Bone marrow (tissue), 2 donors: ENCODE data around the gene NR6A1.

Experiments
- DNase-seq, 2 donors: peaks; one replicate each; lab custom pipeline; 2025; lab: John Stamatoyannopoulos, UW

The NR6A1 gene

DNA sequence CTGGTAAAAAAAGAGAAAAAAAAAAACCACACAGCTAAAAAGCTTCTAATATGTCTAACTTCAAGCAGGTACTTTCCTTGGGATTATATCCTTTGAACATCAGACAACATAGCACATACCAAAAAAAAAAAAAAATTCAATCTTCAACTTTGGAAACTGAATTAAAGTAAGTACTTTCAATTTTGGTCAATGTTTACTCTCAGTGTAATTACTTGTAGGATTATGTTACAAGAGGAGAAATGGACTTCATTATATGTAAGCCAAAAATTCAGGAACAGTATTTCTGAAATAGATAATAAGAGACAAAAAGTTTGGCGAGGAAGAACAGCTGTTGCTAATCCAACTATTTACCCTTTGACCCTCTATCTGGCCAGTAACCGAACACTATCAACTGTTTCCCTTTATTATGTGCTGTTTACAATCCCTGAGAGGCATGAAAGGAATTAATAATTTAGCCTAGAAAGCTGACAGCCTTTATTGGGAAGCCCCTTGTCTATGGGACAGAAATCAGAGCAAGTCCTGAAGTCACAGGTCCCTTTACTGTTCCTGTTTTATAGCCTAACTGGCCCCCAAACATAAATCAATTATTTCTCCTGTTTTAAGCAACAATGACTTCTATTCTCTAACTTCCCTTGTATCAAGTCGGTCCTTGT lies 46.6 kb downstream of the NR6A1 start:
- no peak for DNase-seq

DNA sequence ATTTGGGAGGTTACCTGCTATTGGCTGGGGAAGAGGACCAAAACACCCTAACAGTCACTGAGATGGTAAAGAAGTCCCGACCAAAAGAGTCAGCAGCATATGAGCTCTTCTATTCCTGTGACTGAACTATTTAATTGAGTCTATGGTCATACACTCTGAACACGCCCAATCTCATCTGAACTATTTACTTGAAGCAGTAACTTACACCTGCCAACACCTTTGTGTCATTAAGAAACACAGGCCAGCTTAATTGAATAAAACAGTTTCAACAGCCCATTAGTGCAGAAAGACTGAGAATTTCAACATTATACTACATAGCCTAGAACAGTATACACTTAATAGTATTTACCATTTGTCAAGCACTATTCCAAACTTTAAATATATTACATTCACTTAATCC lies 47.8 kb downstream of the NR6A1 start:
- DNase-seq = no peak

DNA sequence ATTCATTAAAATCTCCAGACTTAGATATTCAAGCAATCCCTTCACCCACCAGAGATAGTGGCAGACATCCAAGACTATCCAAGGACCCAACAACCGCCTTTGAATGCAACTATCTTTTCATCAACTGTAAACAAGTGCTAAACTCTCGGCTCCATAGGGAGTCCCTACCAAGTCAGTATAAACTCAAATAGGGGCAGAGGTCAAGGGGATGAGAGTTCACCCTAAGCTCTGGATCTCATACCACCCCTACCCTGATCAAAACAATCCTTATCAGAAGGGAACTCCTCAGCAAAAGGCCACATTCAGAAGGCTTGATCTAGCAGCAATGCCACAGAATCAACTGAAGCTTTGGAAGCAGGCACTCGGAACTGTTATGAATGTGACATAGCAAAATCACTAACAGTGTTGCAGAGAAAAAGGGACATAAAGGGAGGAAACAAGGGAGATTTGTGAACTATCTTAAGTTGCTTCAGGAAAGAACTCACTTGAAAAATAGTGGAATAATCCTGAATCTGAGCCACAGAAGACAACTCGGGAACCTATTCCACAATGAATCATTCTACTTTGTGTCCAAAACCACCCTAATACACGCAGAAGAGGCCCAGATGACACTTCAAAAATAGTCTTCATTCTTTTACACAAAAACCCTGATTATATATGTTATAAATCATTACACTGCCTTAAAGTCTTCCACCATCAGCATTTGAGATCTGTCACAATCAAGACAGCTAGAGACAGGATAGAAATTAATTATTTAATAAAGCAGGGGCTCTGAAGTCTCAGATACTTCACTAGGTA lies 49.8 kb downstream of the NR6A1 start:
- DNase-seq = no peak

DNA sequence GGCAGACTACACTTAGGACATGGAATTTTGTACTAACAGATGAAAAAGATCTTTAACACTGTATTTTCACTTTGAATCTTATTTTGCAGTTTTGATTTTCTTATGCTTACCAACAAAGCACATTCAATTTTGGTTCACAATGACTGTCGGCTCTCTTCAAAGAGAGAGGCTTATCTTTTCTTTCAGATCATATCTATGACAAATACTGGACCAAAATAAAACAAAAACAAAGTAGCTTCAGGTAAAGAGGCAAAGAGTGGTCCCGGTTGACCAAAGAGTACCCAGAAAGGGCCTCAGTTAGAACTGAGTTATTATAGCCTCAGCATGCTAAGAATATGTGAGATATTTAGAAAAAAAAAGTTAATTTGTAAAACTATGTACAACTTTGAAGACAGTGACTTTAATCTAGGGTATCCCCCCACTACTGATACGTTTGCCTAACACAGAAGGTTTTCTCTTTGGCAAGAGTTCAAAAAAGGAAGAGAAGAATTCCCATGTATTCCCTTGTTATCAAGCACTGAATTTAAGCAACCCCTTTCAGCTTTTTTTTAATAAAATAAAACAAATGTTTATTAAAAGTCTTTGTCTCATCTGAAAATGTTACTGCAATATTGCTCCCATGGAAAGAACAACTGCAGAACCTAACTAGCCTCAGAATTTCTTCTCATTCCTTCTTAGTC lies 50.5 kb downstream of the NR6A1 start:
- no peak for DNase-seq

DNA sequence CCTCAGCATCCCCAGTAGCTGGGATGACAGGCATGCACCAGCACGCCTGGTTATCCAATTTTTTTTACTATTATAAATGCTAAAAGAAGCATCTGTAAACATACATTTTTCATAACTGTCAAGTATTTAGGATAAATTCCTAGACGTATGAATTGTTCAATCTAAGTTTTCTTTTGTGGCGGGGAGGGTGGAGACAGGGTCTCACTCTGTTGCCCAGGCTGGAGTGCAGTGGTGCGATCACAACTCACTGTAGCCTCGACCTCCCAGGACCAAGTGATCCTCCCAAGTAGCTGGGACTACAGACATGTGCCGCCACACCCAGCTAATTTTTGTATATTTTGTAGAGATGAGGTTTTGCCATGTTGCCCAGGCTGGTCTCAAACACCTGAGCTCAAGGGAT lies 52.2 kb downstream of the NR6A1 start:
- no peak for DNase-seq

DNA sequence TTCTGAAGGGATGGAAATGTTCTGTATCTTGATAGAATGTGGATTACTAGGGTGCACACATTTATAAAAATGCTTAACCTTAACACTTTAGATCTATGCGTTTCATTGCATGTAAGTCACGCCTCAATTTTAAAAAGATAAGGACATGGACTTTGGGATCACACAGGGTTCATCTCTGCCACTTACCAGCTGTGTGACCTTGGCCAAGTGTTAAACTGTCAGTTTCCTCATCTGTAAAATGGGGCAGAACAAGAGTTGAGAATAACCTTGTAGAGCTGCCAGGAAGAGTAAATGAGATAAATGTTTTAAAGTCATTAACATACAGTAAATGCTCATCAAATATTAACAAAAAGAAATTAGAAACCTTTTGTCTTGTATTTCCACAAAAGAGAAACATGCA lies 53.5 kb downstream of the NR6A1 start:
- no peak for DNase-seq

DNA sequence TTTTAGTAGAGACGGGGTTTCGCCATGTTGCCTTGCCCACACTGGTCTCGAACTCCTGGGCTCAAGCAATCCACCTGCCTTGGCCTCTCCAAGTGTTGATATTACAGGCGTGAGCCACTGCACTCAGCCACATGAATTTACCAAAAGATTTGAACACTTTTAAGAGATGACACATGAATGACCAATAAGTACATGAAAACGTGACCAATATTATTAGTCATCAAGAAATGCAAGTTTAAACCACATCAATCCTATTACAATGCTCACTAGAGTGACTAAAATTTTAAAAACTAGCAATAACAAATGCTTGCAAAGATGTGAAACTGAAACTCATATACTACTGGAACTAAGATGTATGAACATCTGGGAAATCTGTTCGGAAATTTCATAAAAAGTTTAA lies 54.3 kb downstream of the NR6A1 start:
- no peak for DNase-seq

DNA sequence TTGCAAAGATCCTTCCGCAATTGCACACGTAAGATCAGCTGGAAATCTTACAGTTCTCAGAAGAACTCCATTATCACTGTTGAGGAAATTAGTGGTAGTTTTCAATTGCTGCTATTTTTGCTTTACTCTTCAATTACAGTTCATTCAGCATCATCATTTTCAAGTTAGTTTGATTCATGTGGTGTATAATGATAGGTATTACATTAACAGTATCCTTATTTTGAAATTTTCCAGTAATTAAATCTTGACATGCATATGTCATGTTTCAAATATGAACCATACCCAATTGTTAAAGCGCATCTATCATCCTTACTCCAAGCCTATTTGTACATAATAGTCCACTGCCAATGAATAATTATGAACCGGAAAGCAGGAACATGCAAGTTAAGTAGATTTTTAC lies 60.3 kb downstream of the NR6A1 start:
- no peak for DNase-seq

DNA sequence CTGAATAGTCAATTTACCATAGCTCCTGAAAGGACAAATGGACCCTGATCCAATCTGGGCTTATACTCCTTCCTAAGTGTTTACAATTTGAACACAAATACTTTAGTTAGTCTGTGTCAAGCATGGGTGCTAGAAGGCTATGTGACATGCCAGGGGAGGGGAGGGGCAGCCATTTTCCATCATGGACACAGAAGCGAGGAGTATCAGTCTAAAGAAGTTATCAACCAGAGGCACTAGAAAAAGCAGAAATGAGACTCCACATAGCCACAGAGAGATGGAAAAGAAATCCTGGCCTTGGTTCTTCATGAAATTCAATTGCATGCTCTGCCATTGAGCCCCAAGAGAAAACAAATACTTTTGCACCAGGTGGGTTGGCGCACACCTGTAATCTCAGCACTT lies 61.8 kb downstream of the NR6A1 start:
- DNase-seq = no peak

DNA sequence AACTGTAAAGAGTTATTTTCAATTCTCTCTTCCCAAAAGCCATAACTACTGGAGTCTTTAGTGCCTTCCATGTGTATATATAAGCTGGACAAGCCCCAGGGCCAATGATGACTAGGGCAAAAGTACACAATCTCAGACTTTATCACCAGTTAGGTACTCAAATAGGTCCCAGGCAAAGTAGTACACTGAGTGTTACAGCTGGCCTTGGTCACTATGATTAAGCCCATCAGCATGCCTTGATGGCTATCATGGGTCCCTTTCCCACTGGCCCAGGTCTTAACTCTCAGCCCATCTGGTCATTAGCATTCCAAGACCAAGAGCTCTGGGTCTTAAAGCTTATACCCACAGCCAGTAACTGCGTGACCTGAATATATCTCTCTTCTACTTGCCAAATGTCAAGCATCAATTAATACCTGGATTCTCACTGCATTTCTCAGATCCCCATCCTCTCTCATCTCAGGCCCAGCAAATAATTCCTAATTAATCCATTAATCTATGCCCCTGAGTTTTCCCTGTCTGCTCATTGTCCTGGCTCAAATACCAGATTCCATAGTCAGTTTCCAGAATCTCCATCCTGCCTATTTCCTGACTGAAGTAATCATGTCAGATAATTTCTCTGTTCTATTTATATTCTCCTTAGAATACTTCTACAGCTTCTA lies 62.3 kb downstream of the NR6A1 start:
- no peak for DNase-seq

DNA sequence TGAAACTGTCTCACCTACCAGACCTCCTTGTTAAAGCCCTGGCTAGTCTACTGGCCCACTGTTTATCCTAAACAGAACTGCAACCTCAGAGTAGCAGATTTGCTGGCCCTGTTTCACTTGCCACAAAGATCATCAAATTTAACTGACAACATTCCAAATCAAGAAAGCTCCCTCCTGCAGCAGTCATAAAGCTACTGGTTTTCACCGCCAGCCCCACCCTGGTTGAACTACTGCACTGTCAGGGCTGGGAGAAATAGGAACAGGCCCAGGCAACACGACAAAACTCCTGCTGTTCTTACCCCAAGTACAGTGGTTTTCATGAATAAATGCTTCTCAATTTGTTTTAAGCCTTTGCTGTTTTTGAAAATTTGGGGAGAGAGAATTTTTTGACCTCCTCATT lies 63.0 kb downstream of the NR6A1 start:
- no peak for DNase-seq

DNA sequence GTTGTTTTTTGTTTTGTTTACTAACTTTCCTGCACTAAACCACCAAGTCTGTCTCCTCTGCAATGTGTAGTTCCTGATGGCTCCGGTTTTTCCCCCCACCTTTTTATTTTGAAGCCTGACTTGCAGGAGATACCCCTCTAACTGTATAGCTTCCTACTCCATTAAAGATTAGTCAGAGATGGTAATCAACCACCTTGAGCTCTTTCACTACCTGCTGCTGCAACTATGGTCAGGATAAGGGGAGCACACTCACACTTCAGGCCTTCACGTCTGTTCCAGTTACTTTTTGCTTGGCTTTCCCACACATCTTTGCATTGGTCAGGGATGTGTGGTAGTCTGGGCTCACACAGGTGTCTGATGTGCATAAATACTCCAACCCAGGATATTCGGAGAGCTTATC lies 63.4 kb downstream of the NR6A1 start:
- no peak for DNase-seq

DNA sequence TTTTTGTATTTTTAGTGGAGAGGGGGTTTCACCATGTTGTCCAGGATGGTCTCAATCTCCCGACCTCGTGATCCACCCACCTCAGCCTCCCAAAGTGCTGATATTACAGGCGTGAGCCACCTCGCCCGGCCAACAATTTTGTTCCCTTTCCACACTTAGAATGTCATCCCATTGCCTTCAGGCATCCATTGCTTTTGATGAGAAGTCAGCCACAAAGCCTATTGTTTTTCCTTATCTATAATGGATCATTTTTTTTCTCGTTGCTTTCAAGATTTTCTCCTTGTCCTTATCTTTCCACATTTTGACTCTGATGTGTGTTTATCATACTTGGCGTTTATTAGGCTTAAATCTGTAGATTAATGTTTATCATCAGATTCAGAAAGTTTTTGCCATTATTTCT lies 64.4 kb downstream of the NR6A1 start:
- no peak for DNase-seq

DNA sequence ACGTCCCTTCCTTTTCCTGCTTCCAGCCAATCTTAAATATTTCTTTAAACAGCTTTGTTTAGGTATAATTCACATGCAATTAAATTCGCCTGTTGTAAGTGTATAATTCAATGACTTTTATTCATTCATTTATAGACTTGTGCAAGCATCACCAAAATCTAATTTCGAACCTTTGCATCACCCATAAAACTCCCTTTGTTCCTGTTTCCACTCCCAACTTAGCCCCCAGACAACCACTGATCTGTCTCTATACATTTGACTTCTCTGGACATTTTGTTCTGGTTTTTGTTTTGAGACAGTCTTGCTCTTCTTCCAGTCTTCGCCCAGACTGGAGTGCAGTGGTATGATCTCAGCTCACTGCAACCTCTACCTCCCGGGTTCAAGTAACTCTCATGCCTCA lies 71.5 kb downstream of the NR6A1 start:
- DNase-seq = no peak

DNA sequence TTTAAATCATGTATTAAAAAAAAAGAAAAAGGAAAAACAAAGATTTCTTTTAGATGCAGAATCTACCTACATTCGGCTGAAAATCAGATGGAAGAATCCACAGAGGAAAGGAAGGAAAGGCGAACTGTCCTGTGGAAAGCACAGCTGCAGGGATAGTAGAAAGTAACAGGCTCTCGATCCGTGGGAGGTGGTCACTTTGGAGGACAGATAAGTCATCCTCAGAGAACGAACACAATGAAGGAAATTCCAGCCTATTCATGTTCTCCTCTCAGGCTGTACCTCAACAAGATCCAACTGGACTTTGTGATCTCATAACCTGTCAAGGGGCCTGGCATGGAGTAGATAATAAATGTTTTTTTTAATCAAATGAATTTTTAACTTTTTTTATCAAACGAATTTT lies 72.8 kb downstream of the NR6A1 start:
- DNase-seq = no peak

DNA sequence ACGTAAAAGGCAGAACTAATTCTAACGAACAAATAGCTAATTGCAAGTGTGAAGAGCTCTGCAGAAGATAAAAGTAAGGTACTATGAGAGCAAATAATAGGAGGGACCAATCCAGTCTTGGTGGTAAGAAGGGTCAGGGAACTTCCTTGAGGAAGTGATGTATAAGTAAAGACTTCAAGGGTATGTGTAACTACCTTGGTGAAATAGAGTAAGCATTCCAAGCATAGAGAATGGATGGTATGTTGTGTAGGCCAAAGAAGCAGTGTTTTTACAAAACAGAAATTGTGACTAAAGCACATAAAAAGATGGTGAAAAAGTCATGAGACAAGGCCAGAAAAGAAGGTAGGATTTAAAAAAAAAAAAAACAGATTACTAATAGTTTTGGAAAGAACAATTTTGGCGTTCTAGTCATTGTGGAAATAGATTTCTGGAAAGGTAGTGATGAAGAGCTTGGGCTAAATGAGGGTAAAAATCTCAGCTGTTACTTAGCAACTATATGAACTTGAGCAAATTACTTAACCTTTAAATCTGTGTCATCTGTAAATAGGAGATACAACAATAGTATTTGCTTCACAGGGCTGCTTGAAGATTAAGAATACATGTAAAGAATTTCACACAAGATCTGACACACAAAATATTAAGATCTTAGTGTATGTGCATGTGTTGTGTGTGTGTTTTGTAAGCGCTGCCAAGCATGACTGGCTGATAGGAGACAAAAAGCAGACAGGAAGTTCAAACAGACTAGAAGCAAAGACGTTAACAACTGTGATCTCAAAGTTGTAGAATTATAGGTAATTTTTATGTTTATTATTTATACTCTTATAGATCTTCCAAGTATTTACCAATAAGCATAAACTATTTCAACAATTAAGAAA lies 73.5 kb downstream of the NR6A1 start:
- no peak for DNase-seq

DNA sequence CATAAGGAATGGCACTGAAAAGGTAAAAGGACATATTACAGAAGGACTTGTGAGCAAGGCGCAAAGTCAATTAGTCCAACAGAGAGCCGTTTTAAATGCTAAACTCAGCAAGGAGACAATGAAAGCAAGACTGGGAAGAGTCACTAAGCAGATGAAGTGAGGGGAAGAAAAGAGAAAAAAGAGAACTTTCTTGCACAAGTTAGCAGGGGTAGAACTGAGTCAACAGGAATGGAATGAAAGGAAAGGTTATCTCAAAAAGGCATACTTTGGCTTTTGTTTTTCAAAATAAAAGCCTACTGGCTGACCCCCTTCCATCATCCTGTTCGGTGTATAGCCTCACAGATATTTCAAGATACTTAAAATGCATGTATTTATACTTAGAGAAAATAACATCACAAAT lies 75.0 kb downstream of the NR6A1 start:
- no peak for DNase-seq

DNA sequence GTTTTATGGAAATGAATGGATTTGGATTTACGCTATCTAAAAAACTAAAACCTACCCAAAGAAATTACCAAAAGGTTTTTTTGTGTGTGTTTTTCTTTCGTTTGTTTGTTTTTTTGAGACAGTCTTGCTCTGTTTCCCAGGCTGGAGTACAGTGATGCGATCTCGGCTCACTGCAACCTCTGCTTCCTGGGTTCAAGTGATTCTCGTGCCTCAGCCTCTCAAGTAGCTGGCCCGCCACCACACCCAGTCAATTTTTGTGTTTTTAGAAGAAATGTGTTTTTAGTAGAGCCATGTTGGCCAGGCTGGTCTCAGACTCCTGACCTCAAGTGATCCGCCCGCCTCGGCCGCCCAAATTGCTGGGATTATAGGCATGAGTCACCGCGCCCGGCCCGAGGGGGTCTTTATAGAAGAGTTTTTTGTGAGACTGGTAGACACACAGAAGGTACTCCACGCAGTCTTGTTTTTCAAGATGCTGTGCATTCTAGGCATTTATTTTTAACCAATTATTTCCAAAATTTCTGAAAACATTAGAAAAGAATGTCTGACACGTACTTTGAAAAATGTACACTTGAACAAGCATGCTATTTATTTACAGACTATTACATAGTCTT lies 75.7 kb downstream of the NR6A1 start:
- no peak for DNase-seq

DNA sequence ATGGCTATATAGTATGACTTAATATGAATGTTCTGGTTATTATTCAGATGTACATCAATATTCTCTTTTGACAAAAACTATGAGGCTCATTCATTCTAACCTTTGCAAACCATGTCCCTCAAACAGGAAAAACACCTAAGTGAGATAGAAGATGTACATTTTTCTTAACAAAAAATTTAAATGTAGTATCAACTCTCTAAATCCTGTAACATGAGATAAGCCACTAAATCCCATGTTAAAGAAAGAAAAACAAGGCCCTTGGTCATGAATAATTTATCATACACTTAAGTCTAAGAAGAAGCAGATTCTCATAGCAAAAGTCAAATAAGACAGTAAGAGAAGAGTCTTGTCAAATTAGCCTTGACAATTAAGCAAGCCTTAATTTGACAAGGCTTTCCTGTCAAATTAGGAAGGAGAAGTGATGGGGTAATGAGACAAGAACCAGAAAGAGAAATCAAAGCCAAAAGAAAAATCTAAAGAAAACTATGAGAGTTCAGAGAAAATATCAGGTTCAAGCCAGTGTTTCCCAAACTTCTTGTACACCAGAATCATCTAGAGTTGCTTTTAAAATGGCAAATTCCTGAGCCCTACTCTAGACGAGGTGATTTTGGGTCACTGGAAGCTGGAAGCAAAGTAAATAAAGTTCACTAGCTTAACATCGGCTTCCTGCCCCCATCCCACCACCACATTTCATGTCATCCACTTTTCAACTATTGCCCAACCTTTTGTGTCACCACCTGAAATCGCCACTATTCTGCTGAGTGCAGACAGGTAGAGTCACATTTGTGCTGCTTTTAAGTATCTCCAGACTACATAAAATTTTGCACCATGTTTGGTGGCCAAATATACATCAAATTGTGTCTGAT lies 76.5 kb downstream of the NR6A1 start:
- DNase-seq = no peak

DNA sequence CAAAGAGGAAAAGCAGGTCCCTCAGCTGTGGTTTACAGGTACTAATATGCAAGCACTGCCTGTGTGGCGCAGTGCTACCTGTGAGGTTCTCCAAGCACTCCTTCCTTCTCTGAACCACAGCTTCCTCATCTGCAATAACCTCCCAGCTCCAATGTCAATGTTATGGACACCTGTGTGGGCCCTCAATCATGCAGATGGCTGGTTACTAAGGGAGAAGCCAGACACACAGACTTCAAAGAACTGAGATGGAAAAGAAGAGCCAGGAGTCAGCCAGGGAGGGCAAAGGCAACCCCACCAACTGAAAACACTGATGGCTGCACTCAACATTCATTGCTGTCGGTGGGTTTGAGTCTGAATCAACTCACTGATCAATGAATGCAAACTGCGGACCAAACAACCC lies 77.7 kb downstream of the NR6A1 start:
- no peak for DNase-seq
